ENCODE data around the gene MT4. TPM values are rescaled to one million over a fixed set of nuclear protein-coding genes. Genes with fewer than 3 reads are reported as not detected.

Gene MT4
- total RNA-seq (ENCODE audit: low replicate concordance), result not detected in 2 replicates

GRCh38 chr16:56564793-56565477 lies at the start of gene MT4:
MT4 (plus strand) TSS chr16:56565073; CDS start chr16:56565129, 56 bp downstream.

GRCh38 chr16:56519459-56520250 lies 45.2 kb upstream of the MT4 start, which contains the start of gene BBS2:
BBS2 (minus strand) TSS chr16:56520024; CDS start chr16:56519862, 162 bp downstream.

GRCh38 chr16:56589141-56590039 lies 24.5 kb downstream of the MT4 start, which contains the start of gene MT3:
MT3 (plus strand) TSS chr16:56589528; CDS start chr16:56589591, 63 bp downstream.

GRCh38 chr16:56608043-56608875 lies 43.4 kb downstream of the MT4 start, which contains the start of gene MT2A:
MT2A (plus strand) TSS chr16:56608584; CDS start chr16:56608656, 72 bp downstream.

Other genes starting within 250 kb of the MT4 start
- gene AMFR, start 139.5 kb upstream of the MT4 start, total RNA-seq (ENCODE audit: low replicate concordance), result 204 and 465 TPM in 2 replicates
- 44.2 and 51.2 TPM in 2 replicates for gene NUDT21, start 113.7 kb upstream of the MT4 start, total RNA-seq (ENCODE audit: low replicate concordance)
- 27.1 and 92.2 TPM in 2 replicates for gene OGFOD1, start 113.5 kb upstream of the MT4 start, total RNA-seq (ENCODE audit: low replicate concordance)
- gene BBS2, start 45.0 kb upstream of the MT4 start, total RNA-seq (ENCODE audit: low replicate concordance), result 39.0 and 91.0 TPM in 2 replicates
- gene MT3, start 24.5 kb downstream of the MT4 start, total RNA-seq (ENCODE audit: low replicate concordance), result 0.70 TPM in 1 of 2 replicates, not detected in the other
- 37.4 and 62.2 TPM in 2 replicates for gene MT2A, start 43.5 kb downstream of the MT4 start, total RNA-seq (ENCODE audit: low replicate concordance)
- gene MT1E, start 60.7 kb downstream of the MT4 start, total RNA-seq (ENCODE audit: low replicate concordance), result 147 and 148 TPM in 2 replicates
- 2.0 and 9.5 TPM in 2 replicates for gene MT1M, start 67.6 kb downstream of the MT4 start, total RNA-seq (ENCODE audit: low replicate concordance)
- gene MT1A, start 73.6 kb downstream of the MT4 start, total RNA-seq (ENCODE audit: low replicate concordance), result 1.7 TPM in 1 of 2 replicates, not detected in the other
- not detected in 2 replicates for gene MT1B, start 86.8 kb downstream of the MT4 start, total RNA-seq (ENCODE audit: low replicate concordance)
- gene MT1F, start 92.9 kb downstream of the MT4 start, total RNA-seq (ENCODE audit: low replicate concordance), result 1.2 TPM in 1 of 2 replicates, not detected in the other
- gene MT1G, start 103.0 kb downstream of the MT4 start, total RNA-seq (ENCODE audit: low replicate concordance), result not detected in 2 replicates
- gene MT1H, start 104.7 kb downstream of the MT4 start, total RNA-seq (ENCODE audit: low replicate concordance), result not detected in 2 replicates
- gene MT1X, start 117.4 kb downstream of the MT4 start, total RNA-seq (ENCODE audit: low replicate concordance), result 19.2 and 55.7 TPM in 2 replicates
- gene NUP93, start 165.1 kb downstream of the MT4 start, total RNA-seq (ENCODE audit: low replicate concordance), result 42.6 and 72.0 TPM in 2 replicates